SK-N-SH (cell line): ENCODE data around the gene SMAP1.

Experiments
- CTCF ChIP-seq: fragments of 200-600 bp; sonication (generic); IDR thresholded peaks from 2 replicates; pipeline ENCODE4 v1.6.1; 2017; ENCODE audit warnings: antibody characterized with exemption, mild to moderate bottlenecking, moderate library complexity
- EZH2phosphoT487 ChIP-seq: fragments of 200-600 bp; sonication (generic); IDR thresholded peaks from 2 replicates; pipeline ENCODE4 v1.6.1; 2017; ENCODE audit warnings: low read depth, mixed run types, mild to moderate bottlenecking, antibody characterized with exemption, moderate library complexity, borderline replicate concordance
- FOXM1 ChIP-seq: IDR thresholded peaks from 2 replicates; pipeline ENCODE4 v1.4.0; 2012; ENCODE audit warnings: low read depth, mild to moderate bottlenecking
- PBX3 ChIP-seq: IDR thresholded peaks from 2 replicates; pipeline ENCODE4; 2012
- RAD21 ChIP-seq: IDR thresholded peaks from 2 replicates; pipeline ENCODE4 v1.6.1; 2012; ENCODE audit warnings: mild to moderate bottlenecking, low read length
- REST ChIP-seq: IDR thresholded peaks from 2 replicates; pipeline ENCODE4 v1.6.1; 2012; ENCODE audit warnings: mild to moderate bottlenecking, low read depth, low read length, moderate library complexity
- SIN3A ChIP-seq: IDR thresholded peaks from 2 replicates; pipeline ENCODE4 v1.6.1; 2012; ENCODE audit warnings: low read depth, mild to moderate bottlenecking, low read length, moderate library complexity, borderline replicate concordance
- TAF1 ChIP-seq: IDR thresholded peaks from 2 replicates; pipeline ENCODE4 v1.6.1; 2012; ENCODE audit warnings: low read depth, mild to moderate bottlenecking, low read length, moderate library complexity, borderline replicate concordance
- TCF12 ChIP-seq: IDR thresholded peaks from 2 replicates; pipeline ENCODE4 v1.4.0; 2012
- USF2 ChIP-seq: fragments of 150-350 bp; IDR thresholded peaks from 2 replicates; pipeline ENCODE4 v1.6.1; 2017; ENCODE audit warnings: antibody characterized with exemption, low read length, low read depth, borderline replicate concordance
- ZBTB33 ChIP-seq: IDR thresholded peaks from 2 replicates; pipeline ENCODE4 v1.4.0; 2012; ENCODE audit warnings: low read depth, borderline replicate concordance

GRCh38 chr6:70651326-70651905 lies 16.3 kb upstream of the SMAP1 start:
- TF ChIP-seq EZH2phosphoT487 (no peak), CTCF (no peak), SIN3A (no peak), RAD21 (no peak), USF2 (no peak), ZBTB33 (no peak), REST (no peak), TCF12 (no peak), PBX3 (no peak), FOXM1 (no peak), TAF1 (no peak)
